ENCODE measurements around the gene COA3.

COA3 gene

DNA sequence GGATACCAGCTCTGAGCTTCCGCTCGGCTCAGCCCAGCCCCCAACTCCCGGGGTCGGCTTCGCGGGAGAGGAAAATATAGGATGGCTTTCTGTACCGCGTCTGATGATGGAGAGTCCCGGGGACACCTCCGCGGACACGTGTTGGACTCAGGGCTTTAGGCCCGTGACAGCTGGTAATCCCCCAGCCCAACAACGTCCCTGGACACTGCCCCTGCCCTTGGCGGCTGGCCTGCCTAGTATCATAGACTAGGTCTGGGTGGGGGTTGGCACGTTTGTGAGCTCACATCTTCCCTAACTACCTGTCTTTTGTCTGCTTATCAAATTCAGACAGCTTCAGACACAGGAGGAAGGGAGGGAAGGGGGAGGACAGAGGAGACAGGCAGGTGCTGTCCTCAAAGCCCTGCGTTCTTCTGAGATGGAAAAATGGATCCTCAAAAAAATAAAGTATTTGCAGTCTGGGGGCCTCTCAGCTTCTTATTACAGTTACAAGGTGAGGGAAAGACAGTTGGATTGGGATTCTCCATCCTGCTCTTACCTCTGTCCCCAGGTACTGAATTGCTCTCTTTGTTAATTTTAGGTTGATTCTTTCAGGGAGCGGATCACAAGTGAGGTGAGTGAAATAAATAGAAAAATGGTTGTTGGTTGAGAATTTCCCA lies 35.4 kb upstream of the COA3 start:
- ChIA-PET POLR2A (interaction anchor here (0.5 to 1.4 kb wide), 4 partner anchors 9 to 15 kb away, joined by 3 to 10 read pairs (median 4); partner anchors contain the start of gene BECN1), CTCF (interaction anchor here (1.1 to 9.7 kb wide), 8 partner anchors 9 to 164 kb away, joined by 3 to 80 read pairs (median 5); partner anchors contain the start of genes BECN1 and RPL27)
- TF ChIP-seq, protein P1, sequence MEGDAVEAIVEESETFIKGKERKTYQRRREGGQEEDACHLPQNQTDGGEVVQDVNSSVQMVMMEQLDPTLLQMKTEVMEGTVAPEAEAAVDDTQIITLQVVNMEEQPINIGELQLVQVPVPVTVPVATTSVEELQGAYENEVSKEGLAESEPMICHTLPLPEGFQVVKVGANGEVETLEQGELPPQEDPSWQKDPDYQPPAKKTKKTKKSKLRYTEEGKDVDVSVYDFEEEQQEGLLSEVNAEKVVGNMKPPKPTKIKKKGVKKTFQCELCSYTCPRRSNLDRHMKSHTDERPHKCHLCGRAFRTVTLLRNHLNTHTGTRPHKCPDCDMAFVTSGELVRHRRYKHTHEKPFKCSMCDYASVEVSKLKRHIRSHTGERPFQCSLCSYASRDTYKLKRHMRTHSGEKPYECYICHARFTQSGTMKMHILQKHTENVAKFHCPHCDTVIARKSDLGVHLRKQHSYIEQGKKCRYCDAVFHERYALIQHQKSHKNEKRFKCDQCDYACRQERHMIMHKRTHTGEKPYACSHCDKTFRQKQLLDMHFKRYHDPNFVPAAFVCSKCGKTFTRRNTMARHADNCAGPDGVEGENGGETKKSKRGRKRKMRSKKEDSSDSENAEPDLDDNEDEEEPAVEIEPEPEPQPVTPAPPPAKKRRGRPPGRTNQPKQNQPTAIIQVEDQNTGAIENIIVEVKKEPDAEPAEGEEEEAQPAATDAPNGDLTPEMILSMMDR (IDR thresholded peaks at IDR 0.05; ENCODE audit: control extremely low read depth, extremely low read depth, low read depth, missing control alignments) = no peak
- no peak for DNase-seq (ENCODE audit: extremely low spot score)

DNA sequence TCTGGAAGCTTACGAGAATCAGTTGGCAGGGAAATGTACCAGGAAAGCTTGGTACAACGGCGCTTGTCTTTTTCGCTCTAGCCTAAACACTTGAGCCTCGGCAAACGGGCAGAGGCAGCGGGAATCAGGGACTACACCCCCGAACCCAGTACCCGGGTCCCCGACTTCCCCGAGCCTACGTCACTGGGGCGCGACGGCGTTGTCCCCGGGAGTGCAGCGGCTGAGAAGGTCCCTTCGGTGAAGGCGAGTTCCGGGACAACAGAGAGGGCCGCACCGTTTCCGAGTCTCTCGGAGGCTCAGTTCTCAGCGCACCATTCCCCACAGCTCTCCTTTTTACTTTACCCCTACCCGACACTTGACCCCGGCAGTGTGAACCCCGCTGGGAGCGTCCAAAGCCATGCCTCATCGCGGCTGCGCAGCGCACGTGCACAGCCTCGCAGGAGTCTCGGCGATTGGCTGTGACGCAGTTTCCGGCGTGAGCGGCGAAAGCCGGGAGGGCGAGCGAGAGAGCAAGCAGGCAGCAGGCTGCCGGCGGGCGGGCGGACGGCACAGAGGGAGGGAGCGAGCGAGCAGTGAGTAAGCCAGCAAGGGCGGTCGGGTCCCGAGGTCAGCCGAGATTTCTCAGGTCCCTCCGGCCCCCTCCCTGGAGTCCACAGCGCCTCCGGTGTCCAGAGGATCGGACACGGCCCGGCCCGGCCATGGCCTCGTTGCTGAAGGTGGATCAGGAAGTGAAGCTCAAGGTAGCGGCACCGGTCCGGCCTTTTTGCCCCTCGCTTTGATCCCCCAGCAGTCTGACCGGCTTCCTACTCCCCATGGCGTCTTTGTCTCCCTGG lies 34.6 kb upstream of the COA3 start, which contains the start of gene PSME3:
TSS of gene PSME3 (plus strand) at position 464 of the 833 bp plus-strand sequence. CDS start at position 699, 235 bp downstream.
- POLR2A ChIA-PET = interaction anchor here (0.5 to 1.4 kb wide), 4 partner anchors 8 to 16 kb away, joined by 3 to 10 read pairs (median 4); partner anchors contain the start of gene BECN1
- TF ChIP-seq, protein P1 (IDR thresholded peaks at IDR 0.05; ENCODE audit: control extremely low read depth, extremely low read depth, low read depth, missing control alignments) = no peak
- peak; percentile 94 for DNase-seq (ENCODE audit: extremely low spot score)
- CTCF ChIA-PET = interaction anchor here (1.1 to 9.7 kb wide), 8 partner anchors 10 to 165 kb away, joined by 3 to 80 read pairs (median 5); partner anchors contain the start of genes BECN1 and RPL27

DNA sequence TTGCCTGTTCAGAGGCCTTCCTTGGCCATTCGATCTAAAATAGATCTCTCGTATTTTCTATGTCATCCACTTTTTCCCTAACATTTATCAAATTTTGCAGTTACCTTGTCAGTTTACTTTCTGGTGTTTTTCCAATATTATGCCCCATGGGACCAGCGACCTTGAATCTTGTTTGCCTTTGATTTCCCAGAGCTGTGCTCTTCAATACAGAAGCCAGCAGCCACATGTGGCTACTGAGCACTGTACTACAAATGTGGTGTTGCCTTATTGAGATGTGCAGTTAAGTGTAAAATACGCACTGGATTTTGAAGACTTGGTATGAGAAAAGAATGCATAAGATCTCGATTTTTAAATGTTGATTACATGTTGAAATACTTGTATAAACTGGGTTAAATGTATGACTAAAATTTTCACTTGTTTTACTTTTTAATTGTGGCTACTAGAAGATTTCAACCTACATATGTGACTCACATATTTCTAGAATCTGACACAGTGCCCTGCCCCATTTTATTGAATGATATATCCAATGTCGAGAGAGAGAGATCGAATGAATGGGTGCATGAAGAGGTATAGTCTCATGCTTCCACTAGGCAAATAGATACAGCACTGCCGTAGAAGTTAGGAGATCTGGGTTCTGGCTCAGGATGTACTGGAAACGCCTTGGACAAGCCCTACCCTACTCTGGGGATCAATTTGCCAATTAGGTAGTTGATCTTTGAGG lies 33.9 kb upstream of the COA3 start:
- ChIA-PET CTCF (interaction anchor here (1.7 to 9.7 kb wide), 4 partner anchors 9 to 166 kb away, joined by 4 to 80 read pairs (median 16); partner anchors contain the start of genes BECN1 and RPL27), POLR2A (interaction anchor here (1.4 kb wide), 1 partner anchor 16 kb away, joined by 4 read pairs; no protein-coding TSS in a partner anchor)
- DNase-seq (ENCODE audit: extremely low spot score) = no peak
- TF ChIP-seq, protein P1 (IDR thresholded peaks at IDR 0.05; ENCODE audit: control extremely low read depth, extremely low read depth, low read depth, missing control alignments) = no peak

DNA sequence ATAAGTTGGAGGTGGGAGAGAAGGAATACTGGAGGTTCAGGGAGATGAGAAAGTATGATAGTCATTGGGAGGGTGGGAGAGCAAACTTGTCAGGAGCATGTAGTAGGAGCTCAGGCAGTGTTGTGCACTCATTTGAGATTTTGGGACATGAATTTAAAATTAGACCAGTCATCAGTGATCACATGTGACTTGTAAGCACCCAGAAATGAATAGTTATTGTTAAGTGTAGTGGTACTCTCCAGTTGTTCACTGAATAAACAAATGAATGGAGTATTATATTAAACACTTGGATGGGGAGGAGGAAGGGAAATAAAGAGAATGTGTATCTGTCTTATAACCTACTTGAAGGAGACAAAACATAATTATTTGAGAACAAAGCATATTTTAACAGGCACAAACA lies 32.5 kb upstream of the COA3 start:
- DNase-seq (ENCODE audit: extremely low spot score) = no peak
- CTCF ChIA-PET = interaction anchor here (4.7 to 9.7 kb wide), 2 partner anchors 8 to 12 kb away, joined by 26 to 80 read pairs; partner anchors contain the start of gene BECN1
- POLR2A ChIA-PET = no interaction called here
- TF ChIP-seq, protein P1 (IDR thresholded peaks at IDR 0.05; ENCODE audit: control extremely low read depth, extremely low read depth, low read depth, missing control alignments) = no peak

DNA sequence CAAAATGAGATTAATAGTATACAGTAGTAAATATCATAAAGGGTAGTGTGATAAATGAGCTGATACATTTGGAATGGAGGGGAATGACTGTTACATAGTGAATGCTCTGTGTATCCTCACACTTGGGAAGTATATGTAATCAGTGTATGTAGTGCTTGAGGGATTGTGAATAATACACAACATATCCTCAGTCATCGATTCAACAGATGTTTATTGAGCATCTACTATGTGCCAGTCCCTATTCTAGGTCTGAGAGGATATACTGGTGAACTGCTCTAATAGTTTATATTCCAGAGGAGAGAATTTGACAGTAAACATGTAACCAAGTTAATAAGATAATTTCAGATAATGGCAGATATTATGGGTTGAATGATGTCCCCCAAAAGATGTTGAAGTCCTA lies 29.0 kb upstream of the COA3 start:
- TF ChIP-seq, protein P1 (IDR thresholded peaks at IDR 0.05; ENCODE audit: control extremely low read depth, extremely low read depth, low read depth, missing control alignments) = no peak
- ChIA-PET POLR2A (no interaction called here), CTCF (no interaction called here)
- DNase-seq (ENCODE audit: extremely low spot score) = no peak

Data from GM10248 (cell line).